GM18909 (cell line): ENCODE results near the gene PIAS2.
"Not testable (repeated sequence)": the region's sequence is repeated elsewhere in the genome, so short reads cannot be mapped to it uniquely, and the experiment has no call there.

Experiments used
- ATAC-seq: cut with Tn5 transposase; IDR thresholded peaks from one replicate; pipeline ENCODE4 v1.9.1; 2021; ENCODE audit warnings: mild to moderate bottlenecking; ENCODE audit not compliant: unreplicated experiment, poor library complexity

Gene PIAS2

GRCh38 chr18:46910856-46911255, 6.5 kb downstream of the PIAS2 start:
- no peak for ATAC-seq

- ATAC-seq, result no peak
These were observed 7.8 kb downstream of the PIAS2 start for GRCh38 chr18:46909497-46909896.

- no peak for ATAC-seq
These were observed 13.9 kb downstream of the PIAS2 start for GRCh38 chr18:46903406-46903805.

- peak; percentile 84 for ATAC-seq
These were observed 17.9 kb downstream of the PIAS2 start for GRCh38 chr18:46899274-46899948.

GRCh38 chr18:46894124-46894523, 23.2 kb downstream of the PIAS2 start:
- no peak for ATAC-seq

GRCh38 chr18:46893360-46893759, 23.9 kb downstream of the PIAS2 start:
- ATAC-seq, result no peak

GRCh38 chr18:46892842-46893241, 24.5 kb downstream of the PIAS2 start:
- peak; percentile 49 for ATAC-seq

- peak; percentile 87 for ATAC-seq
These were observed 25.5 kb downstream of the PIAS2 start for GRCh38 chr18:46891742-46892214.

- no peak for ATAC-seq
These were observed 28.3 kb downstream of the PIAS2 start for GRCh38 chr18:46888965-46889364.

- no peak for ATAC-seq
These were observed 30.4 kb downstream of the PIAS2 start for GRCh38 chr18:46886893-46887292.

GRCh38 chr18:46883180-46883579, 34.1 kb downstream of the PIAS2 start:
- ATAC-seq, result no peak

GRCh38 chr18:46877329-46877987, 39.8 kb downstream of the PIAS2 start:
- no peak for ATAC-seq

- no peak for ATAC-seq
These were observed 49.0 kb downstream of the PIAS2 start for GRCh38 chr18:46868169-46868921.

GRCh38 chr18:46867367-46868143, 49.8 kb downstream of the PIAS2 start:
- no peak for ATAC-seq

GRCh38 chr18:46866523-46866922, 50.8 kb downstream of the PIAS2 start:
- ATAC-seq, result no peak

GRCh38 chr18:46865245-46865644, 52.1 kb downstream of the PIAS2 start:
- not testable (repeated sequence) for ATAC-seq

GRCh38 chr18:46859855-46860254, 57.5 kb downstream of the PIAS2 start:
- ATAC-seq, result peak; percentile 66

- ATAC-seq, result no peak
These were observed 59.0 kb downstream of the PIAS2 start for GRCh38 chr18:46858290-46858689.

GRCh38 chr18:46856973-46857372, 60.3 kb downstream of the PIAS2 start:
- ATAC-seq, result no peak

- no peak for ATAC-seq
These were observed 68.3 kb downstream of the PIAS2 start for GRCh38 chr18:46849007-46849406.
